ENCODE data around the gene SLC2A1.

GRCh38 chr1:42957229-42957879, 1.3 kb downstream of the SLC2A1 start:
- TF ChIP-seq POLR2AphosphoS5 (IDR thresholded peaks at IDR 0.05) (no peak), CTCF (IDR thresholded peaks at IDR 0.05) (no peak)
